NCI-H446 treated with DMSO at 0.1 percent for 48 hours (cell line): ENCODE measurements around the gene NOL4L.
A peak's percentile ranks its signal among the peaks of the same experiment; 100 is the strongest.
"Not testable (repeated sequence)": the region's sequence is repeated elsewhere in the genome, so short reads cannot be mapped to it uniquely, and the experiment has no call there.

Experiments used
- DNase-seq: peaks from one replicate; lab custom pipeline; 2025; lab: John Stamatoyannopoulos, UW

The NOL4L gene

DNA sequence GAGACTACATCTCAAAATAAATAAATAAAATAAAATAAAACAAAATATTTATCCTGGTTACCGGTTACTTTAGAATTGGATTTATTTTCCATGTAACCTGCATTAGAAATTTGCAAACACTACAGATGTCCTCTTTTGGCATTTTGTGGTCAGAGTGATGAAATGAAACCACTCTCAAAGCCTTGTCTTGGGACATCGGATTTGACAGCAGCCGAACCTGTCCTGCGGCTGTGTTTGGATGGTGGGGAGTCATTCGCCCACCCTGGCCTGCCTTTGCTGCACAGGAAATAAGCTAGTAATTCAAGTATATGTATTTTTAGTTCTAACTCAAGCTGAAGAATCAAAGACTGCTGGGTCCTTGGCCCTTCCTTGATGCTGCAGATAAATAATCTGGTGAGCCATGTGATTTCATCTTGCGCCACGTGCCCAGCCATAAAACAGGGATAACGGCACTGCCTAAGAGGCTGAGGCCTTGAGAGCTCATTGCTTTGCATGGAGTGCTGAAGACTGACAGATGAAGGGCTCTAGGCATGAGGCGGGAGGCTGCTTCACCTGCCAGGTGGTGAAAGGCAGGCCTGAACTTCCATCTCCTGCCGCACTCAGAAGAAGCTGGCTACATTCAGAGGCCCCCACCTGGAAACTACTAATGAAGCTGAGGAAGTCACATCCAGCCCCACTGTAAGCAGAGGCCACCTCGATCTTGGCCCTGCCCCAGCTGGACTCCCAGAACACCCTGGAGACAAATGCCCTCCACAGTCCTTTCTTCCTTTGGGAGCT lies 76.9 kb downstream of the NOL4L start:
- no peak for DNase-seq

DNA sequence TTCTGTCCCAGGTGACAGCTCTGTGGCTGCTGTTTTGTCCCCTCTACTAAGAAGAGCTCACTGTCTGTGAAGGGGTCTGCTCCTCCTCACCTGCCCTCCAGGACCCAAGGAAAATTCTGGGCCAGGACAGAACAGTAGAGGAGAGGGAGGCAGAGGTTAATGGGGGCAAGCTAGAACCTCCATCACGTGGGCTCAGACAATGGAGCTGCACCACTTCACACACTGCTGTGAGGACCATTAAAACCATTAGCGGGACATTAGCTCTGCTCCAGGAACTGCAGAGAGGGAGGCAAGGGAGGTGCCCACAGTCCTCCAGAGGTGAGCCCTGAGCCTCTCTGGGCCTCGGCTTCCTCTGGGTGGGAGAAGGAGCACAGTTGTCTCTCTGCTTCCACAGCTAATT lies 78.4 kb downstream of the NOL4L start:
- no peak for DNase-seq

GRCh38 chr20:32505723-32506473 lies 79.2 kb downstream of the NOL4L start:
- DNase-seq: no peak

- DNase-seq: no peak
Measured at GRCh38 chr20:32501709-32502108, 83.4 kb downstream of the NOL4L start.

DNA sequence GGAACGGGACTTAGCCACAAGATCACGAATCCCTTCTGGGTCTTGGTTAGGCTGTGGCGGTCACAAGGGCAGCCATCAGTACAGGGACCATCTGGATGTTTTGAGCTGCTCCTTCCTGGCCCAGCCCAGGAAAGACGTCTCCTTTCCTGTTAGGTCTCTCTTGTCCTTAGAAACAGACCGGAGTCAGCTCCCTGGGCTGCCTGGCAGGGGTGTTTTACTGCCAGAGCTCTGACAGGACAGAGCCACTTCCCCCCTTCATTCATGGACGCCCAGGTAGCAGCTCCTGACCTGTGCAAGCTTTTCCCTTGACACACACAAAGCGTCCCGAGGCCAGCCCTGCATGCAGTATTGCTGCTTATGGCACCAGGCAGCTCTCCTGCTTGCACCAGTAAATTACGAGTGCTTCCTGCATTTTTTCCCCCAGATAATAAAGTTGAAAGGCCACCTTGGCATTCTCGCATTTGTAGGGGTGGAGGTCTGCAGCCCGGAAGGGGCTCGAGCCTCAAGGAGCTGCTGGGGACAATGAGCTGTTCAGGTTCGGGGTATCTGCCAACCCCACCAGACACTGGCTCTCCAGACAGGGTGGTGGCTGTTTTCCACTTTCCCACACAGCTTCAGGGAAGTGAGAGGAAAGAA lies 87.4 kb downstream of the NOL4L start:
- DNase-seq: no peak

GRCh38 chr20:32496811-32497533 lies 88.2 kb downstream of the NOL4L start:
- DNase-seq: no peak

- no peak for DNase-seq
Measured at GRCh38 chr20:32495949-32496348, 89.2 kb downstream of the NOL4L start.

- DNase-seq: no peak
Measured at GRCh38 chr20:32495217-32495565, 89.9 kb downstream of the NOL4L start.

DNA sequence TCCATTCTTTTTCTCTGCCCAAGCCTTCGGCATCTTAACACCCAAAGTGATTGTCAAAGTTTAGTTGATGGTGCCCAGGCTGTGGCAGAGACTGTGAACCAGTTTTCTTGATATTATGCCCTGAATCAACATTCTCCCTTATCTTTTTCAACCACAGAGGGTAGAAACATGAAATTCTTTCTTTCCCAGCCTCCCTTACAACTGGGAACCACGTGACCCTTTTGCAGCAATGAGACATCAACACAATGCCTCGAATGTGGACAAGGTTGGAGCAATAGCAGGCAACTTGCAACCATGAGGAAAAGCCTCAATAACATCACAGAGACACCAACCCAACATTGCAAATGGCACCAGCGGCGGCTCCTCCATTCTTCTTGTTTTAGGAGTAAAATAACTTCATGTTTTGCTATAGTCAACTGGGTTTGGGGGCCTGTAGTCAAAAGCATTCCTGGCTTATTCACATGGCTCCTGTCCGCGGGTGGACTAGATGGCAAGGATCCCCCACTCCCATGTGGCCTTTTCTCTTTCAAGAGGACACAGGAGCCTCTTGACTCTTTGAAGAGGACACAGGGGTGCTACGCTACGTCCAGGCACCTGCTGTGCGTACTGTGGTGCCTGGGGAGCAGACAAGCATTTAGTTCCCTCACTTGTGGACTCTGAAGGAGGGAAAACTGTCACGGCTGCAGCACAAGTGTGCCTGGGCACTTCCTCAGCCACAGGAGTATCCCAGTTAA lies 90.5 kb downstream of the NOL4L start:
- DNase-seq: no peak

DNA sequence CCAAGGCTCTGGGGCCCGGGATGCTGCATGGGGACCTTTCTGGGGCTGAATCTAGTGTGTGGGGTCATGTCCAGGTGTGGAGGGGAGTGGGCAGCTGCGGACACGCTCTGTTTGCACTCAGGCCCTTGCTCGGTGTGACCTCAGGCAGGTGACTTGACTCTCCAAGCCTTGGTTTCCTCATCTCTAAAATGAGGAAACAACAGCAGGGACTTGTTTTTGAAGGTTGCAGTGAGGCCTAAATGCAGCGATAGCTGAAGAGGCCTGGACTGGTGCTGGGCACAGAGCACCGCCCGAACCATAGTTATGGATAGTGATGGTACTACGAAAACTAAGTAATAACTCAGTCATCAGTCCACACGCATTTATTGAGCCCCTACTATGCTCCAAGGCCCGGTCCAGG lies 91.8 kb downstream of the NOL4L start:
- DNase-seq: no peak

DNA sequence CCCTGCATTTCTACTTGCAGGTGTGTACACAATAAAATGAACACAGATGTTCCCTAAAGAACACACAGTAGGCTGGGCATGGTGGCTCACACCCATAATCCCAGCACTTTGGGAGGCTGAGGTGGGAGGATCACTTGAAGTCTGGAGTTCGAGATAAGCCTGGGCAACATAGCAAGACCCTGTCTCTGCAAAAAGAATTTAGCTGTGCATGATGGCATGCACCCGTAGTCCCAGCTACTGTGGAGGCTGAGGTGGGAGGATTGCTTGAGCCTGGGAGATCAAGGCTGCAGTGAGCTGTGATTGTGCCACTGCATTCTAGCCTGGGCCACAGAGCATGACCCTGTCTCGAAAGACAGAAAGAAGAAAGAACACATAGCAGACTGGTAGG lies 93.4 kb downstream of the NOL4L start:
- DNase-seq: not testable (repeated sequence)

- no peak for DNase-seq
Measured at GRCh38 chr20:32490942-32491763, 94.0 kb downstream of the NOL4L start.

DNA sequence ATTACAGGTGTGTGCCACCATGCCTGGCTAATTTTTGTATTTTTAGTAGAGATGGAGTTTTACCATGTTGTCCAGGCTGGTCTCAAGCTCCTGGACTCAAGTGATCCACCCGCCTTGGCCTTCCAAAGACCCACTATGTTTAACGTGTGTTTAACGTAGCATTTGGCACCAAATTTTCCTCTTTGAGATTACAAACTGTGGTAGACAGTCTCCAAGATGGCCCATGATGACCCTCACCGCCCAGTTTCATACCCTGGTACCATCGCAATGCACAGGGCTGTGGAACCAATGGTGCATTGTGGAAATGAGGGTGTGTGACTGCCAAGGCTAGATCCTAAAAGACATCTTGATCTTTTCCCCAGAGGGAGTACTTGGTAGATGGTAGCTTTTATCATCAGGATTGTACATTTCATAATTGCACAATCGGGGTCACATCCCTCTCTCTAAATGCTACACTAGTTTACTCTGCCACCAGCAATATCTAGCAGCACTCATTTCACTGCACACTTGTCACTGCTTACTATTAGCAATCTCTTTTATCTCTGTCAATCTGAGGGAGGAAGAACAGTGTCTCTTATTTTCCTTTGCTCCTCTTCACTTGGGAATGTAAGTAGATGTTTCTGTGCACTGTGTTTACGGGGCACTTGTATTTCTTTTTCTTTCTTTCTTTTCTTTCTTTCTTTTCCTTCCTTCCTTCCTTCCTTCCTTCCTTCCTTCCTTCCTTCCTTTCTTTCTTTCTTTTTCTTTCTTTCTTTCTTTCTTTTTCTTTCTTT lies 96.9 kb downstream of the NOL4L start:
- no peak for DNase-seq

GRCh38 chr20:32487381-32487780 lies 97.8 kb downstream of the NOL4L start:
- DNase-seq: no peak

DNA sequence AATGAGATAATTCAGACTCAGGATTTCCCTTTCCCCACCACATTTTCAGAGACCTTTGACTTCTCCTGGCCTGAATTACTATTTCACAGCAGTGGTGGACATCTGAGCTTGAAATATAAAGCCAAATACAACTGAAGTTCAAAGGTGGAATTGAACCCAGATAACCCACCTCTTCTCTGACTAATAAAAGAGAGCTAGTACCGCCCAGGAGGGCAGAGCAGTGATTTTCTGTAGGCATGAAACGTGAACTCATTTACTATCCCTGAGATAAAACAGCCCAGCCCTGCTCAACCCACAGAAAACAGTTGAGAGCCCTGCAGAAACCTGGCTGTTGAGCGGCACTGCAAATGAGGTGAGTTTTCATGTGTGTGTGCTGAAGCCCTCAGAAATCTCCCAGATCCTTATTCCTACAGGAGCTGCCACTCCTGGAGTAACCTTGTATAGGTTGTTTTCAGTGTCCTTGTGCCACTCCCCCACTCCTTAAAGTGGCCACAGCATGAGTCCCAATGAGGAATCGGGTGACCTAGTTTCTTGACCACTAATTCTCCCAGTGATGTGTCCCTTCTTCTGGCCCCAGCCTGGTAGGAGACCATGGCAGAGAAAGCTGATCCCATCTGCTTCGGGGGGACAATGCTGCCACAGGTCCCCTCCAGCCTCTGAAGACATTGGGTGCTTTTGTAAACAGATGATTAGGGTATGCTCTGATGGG lies 99.2 kb downstream of the NOL4L start:
- no peak for DNase-seq

DNA sequence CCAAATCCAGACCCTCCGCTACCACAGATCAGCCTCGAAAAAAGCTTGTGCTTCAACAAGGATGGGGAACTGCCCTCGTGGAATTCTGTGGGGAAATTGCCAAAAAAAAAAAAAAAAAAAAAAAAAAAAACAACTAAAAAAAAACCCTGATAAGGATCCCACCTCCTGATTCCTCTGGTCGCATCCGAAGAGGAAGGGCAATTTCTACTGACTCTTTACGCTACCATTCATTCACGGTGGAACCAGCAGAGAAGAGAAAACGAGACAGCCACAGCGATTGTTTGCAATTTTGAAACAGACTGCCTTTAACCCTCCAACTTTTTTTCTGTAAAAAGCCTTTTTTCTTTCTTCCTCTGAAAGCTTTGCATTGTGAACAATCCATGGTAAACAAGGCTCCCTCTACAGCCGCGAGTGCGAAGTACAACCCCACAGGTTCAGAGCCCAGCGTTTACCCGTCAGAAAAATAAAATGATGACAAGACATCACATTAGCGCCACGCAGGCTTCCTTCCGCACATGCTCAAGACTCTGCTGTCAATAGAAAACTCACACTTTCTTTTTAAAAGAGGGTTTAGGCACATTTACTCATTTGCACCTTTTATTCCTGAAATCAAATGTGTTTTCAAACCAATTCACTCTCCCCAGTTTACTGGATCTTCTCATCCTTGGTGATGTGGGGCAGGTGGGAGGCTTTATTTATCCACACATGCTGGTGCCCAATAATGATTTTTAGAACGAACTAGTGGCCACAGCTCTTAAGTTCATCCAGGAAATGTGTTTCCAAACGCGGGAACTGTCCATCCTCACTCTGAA lies 100.0 kb downstream of the NOL4L start:
- peak; percentile 82 for DNase-seq

- DNase-seq: no peak
Measured at GRCh38 chr20:32484225-32484957, 100.7 kb downstream of the NOL4L start.
